ENCODE data around the gene PNMT.
A peak's percentile ranks its signal among the peaks of the same experiment; 100 is the strongest.

Gene PNMT

DNA sequence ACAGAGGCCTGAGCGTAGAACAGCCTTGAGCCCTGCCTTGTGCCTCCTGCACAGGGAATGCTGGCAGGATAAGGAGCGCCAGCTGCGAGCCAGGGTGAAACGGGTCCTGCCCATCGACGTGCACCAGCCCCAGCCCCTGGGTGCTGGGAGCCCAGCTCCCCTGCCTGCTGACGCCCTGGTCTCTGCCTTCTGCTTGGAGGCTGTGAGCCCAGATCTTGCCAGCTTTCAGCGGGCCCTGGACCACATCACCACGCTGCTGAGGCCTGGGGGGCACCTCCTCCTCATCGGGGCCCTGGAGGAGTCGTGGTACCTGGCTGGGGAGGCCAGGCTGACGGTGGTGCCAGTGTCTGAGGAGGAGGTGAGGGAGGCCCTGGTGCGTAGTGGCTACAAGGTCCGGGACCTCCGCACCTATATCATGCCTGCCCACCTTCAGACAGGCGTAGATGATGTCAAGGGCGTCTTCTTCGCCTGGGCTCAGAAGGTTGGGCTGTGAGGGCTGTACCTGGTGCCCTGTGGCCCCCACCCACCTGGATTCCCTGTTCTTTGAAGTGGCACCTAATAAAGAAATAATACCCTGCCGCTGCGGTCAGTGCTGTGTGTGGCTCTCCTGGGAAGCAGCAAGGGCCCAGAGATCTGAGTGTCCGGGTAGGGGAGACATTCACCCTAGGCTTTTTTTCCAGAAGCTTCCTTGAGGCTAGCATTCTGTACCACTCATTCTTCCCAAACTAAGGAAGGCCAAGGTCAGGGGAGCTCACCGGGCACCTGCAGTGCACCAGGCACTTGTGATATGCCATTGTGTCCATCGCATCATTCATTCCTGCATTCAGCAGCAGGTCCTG lies 1.9 kb downstream of the PNMT start:
- DNase-seq (ENCODE audit: low spot score) (no peak), FAIRE-seq (no peak)

DNA sequence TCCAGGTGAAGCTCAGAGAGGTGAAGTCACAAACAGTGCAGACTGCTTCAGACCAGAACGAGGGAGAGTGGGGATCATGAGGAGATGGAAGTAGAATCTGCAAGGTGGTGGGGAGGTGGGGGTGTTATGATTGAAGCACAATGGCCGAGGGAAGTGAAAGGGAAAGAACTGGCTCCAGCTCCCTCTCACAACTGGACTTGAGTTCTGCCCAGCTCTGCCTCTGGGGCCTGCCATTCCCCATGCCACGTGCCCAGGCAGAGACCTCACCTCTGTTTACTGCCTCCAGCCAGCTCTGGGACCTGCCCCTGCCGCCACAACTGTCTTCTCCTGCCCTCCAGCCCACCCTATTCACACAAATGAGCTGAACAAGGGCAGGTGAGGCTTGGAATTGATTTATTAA lies 2.5 kb downstream of the PNMT start:
- FAIRE-seq (no peak), DNase-seq (ENCODE audit: low spot score) (no peak)

DNA sequence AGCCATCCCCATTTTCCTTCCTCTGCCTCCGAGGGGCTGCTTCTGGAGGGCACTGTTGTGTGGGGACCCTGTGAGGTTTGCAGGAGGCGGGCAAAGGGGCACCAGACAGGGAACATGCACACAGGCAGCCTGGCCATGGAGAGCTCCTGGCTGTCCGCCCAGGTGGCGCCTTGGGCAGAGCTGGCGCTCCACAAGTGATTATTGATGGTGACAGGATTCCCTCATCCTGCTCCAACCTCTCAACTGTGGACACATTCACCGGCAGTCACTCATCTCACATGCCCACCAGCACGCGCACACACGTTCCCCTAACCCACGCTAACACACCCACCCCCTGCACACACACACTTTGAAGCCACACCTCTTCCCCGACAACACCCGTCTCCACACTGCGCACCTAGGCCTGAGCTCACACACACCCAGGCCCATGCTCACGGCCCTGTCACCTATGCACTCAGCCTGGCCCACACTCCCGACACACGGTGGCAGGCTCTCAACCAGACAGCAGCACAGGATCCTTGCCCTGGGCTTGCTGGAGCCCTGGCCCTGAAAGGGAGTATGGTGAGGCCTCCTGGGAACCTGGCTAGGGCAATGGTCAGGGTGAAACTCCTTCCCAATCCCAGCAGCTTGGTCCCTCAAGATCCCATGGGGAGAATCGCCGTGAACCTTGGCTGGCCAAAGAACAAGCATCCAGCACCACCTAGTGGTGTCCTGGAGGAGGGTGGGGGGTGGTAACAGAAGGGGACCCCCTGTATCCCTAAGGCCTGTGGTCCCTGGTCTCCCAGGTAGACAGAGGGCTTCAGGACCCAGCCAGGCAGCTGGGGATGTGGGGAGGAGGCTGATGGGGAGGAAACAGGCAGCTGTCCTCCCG lies 3.6 kb downstream of the PNMT start:
- FAIRE-seq (no peak), DNase-seq (ENCODE audit: low spot score) (no peak)

DNA sequence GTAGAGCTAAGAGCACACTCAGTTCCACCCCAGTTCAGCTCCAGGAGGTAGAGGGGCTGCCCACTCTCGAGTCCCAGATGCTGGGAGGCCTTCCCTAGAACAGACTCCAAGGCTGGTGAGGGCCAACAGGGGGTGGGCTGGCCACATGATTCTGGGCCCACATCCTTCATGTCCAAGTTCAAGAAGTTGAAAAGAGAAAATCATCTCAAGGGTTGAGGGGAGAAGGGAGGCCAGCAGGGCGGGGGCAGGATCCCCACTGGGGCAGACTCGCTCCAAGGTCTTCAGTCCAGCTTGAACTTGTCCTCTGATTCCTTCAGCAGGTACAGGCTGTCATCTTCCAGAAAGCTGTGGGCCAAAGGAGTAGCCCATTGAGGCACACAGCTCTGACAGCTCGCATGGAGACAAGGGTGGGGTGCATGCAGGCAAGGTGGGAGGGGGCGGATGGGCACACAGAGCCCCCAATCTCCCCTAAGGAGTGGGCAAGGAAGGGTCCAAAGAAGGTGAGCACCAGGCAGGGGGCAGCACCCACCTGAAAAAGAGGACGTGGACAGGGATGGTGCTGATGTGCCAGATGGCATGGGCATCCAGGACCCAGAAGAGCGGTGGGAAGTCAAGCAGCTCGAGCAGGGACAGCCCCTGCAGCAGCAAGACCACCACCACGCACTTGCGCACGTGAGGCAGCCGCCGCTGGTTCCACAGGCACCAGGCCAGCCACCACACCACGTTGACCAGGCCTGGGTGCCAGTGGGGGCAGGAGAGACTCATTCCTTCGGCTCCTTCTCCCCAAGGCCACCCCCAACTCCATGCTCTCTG lies 4.5 kb downstream of the PNMT start:
- DNase-seq (ENCODE audit: low spot score) (no peak), FAIRE-seq (no peak)

DNA sequence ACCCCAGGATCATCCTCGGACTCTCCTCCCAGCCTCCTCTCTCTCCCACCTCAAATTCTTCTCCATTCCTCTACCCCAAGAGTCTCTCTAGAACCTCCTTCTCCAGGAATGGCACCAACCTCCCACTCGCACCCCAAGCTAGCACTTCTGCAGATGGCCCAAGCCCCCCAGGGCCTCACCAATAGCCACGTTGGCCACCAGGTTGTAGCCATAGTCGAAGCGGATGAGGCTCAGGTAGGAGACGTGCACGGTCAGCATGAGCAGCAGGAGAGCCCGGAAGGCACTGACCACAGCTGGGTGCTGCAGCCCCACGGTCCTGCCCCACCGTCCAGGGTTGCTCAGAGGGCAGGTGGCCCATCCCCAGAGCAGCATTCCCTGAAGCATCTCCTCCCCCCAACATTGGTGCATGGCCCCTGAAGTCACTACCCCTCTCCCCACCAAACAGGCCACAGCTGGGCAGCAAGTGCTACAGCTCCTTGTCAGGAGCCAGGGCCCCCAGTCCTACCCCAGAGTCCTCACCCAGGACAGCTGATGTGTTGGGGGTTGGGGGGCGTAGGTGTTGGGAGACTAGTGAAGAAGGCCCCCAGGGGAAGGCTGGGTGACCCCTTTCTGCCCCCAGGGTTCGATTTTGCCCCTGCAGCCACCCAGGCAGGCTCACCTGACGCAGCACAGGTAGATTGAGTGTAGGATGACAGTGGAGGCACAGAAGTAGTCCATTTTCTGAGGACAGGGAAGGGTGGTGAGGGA lies 5.3 kb downstream of the PNMT start:
- no peak for FAIRE-seq
- DNase-seq (ENCODE audit: low spot score) = no peak

DNA sequence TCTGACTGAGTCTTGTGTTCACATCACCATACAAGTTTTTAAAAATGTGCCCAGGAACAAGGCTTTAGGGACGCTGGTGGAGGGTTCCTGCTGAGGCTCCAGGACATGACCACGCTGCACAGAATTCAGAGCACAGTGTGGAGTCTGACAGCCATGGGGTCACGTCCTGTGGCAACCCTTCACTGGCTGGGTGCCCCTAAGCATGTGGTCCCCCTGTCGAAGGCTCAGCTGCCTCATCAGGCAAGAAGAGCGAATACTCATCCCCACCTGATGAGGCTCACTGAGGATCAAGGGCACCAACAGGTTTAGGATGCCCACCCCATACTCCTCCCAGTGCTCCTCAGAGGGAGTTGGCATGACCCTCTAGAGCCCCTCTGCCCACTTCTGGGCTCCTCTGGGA lies 5.9 kb downstream of the PNMT start:
- FAIRE-seq = no peak
- no peak for DNase-seq (ENCODE audit: low spot score)

DNA sequence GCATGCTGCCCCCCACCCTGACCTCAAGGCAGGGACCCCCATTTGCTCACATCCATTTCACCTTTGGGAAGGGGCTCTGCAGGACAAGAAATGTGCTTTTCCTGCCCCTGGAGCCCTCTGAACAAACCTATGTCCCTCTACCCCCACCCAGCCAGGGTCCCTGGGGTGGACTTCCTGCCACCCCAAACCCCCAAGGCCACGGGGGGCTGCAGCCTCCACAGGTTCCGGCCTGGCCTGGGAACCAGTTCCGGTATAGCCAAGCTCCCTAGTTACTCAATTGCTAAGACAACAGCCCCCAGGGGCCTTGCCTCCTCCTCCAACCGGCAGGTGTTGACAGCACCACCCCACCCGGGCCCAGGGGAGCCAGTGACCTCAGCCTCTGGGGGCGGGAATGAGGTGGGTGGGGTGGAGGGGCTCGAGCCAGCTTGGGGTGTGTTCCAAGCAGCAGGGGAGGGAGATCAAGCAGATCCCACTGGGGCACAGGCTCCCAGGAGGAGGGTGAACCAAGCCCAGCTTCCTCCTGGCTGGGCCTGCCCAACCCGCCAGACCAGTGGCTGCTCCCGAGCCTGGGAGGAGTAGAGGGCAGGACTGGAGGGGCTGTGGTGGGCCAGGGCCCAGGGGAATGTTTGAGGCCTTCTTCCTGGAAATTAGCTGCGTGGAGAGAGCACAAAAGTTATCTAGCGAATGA lies 6.6 kb downstream of the PNMT start:
- FAIRE-seq (no peak), DNase-seq (ENCODE audit: low spot score) (no peak)

DNA sequence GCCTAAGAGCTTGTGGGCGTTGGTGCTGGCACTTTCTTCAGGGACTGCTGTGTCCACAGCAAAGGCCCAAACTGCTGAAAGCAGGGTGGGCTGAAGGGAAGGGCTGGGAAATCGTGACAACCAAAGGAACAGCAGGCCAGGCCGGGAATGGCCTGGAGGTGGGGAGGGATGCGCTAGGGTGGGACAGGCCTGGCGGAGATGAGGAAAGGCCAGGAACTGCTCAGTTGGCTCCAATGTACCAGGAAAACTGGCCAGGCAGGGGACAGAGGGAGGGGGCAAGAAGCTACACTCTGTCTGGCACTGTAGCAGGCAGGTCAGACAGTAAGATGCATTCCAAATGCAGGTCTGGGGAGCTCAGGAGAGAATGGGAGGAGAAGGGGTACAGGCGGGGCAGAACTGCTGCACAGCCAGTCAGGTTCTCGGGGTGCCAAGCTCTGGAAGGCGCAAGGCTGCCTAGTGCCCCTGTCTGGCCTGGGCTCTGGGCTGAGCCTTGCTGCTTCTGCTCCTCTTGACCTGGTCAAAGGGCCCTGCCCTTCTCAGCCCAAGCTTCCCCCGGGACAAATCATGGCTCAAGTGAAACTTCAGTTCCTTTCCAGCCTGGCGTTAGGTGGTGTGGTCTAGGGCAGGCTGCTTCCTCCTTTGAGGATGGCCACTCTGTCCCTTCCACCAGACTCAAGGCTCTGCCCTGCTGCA lies 7.3 kb downstream of the PNMT start:
- FAIRE-seq (no peak), DNase-seq (ENCODE audit: low spot score) (no peak)

DNA sequence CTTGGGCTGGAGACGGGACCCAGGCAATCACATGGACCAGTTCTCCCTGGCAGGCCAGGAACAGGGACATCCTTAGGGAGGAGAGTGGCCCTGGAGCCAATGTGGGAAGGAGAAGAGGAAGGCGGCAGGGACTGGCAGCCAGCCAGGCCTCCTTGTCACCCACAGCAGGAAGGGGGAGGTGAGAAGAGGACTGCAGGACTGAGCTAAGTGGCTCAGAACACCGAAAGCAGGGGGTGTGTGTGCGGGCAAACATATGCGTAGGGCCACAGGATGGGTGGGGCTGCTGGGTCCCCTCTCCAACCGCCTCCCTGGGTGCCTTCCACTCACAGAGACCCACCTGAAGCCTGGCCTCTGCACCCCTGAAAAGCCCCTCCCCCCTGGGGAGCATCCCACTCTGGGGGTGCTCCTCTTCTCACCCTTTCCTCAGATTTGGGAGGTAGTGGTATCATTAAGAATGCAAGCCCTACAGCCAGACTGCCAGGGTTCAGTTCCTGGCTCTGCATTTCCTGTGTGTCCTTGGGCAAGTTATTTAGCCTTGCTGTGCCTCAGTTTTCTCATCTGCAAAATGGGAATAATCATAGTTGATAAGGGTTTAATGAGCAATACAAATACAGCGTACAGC lies 8.1 kb downstream of the PNMT start:
- no peak for FAIRE-seq

DNA sequence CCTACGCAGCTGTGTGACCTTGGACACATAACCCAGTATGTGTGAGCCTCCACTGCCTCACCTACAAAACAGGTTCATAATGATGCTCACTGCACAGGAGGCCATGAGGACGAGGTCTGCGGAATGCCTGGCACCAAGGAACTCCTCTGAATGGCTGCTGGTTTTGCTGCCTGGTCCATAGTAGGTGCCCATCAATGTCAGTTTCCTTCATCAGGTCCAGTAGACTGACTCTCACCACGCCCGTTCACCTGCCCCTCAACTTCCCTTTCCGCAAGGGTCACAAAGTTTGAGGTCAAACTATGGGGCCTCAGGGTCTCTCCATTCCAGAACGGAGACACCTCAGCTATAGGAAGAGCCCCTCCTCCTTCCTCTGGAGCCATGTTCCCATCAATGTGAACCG lies 8.8 kb downstream of the PNMT start:
- DNase-seq (ENCODE audit: low spot score) = no peak
- no peak for FAIRE-seq

More for the DNA sequence above, 8.1 kb downstream of the PNMT start:
- DNase-seq (ENCODE audit: low spot score) = peak; percentile 29

DNA sequence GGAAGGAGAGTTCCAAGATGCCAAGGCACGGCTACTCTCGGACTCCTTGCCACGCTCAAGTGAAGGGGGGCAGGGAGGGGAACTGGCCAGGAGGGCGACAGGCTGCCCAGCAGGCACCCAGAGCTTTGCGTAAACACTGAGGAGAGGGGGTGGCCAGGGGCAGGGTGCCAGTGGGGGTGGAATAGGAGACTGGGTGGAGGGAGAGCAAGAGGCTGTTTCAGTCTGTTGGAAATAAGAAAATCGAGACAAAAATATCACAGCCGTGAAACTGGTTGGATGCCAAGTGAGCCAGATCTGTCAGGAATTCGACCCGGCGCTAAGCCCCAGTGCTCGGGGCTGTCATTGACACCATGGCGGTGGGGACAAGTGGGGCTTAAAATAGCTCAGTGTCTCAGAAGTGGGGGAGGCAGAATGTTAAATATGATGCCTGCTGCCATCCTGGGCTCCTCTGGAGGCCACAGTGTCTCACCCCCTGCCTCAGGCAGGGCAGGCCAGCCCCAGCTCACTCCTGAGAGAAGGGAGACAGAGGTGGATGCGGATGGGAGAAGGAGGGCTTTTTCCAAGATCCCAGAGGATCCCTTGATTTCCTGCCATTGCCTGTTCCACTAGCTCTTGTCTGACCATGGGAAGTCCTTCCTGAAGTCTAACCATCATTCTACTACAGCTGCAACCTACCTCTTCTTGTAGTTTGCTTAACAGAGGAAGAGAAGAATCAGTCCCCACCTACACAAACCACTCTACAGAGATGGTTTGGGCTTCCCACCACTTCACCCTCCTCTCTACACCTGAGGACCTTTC lies 9.5 kb downstream of the PNMT start:
- FAIRE-seq (no peak), DNase-seq (ENCODE audit: low spot score) (no peak)

DNA sequence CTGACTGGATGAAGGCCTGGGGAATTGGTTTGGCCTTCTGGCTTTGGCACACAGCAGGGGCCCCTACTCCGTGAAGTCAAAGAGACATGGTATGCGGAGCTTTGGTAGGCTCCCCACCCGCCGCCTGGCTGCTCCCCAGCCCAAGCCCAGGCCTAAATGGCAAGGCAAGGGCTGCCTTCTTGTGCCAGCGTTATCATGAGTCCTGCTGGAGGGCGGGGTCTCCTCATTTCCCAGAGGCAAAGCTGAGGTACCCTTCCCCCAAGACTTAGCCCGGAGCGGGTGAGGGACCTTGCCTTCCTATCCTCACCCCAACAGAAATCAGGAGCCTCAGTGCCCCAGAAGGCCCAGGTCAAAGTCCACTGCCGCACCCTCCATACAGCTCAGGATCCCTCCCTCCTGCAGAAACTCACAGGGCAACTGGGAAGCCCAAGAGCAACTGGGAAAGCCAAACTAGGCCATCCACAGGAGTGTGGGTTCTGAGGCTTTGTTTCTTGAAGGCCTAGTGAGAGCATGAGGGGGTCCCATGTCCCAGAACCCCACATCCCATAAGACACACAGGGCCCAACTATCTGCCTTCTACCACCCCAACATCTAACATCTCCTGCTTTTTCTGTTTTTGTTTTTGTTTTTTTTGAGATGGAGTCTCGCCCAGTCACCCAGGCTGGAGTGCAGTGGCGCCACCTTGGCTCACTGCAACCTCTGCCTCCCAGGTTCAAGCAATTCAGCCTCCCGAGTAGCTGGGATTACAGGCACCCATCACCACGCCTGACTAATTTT lies 10.3 kb downstream of the PNMT start:
- no peak for DNase-seq (ENCODE audit: low spot score)
- FAIRE-seq = no peak

DNA sequence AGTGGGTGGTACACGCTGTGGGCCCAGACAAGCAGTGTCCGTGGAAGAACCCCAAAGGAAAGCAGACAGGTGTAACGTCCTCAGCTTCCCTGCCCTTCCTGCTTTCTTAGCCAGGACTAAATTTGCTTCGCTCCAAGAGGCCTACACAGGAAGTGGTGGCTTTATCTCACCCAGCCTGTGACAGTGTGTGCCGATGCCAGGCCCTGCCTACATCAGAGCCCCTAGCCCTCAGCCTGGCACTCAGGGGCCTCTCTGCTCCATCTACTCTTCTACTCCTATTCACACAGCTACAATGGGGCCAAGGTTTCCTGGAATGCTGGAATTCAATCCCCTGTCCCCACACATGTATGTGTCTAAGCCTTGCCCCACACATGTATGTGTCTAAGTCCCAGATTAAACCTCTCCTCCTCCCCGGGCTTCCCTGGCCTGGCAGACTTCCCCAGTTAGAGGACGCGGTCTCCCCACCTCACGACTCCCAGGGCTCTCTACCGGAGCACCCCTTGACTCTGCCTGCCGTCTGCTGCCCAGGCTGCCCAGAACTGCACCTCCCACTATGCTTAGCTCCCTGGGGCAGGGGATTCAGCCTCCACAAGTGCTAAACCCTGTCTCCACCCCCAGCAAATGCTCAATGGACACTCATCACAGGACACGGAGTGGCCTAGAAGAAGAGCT lies 11.4 kb downstream of the PNMT start:
- DNase-seq (ENCODE audit: low spot score) (no peak), FAIRE-seq (no peak)

DNA sequence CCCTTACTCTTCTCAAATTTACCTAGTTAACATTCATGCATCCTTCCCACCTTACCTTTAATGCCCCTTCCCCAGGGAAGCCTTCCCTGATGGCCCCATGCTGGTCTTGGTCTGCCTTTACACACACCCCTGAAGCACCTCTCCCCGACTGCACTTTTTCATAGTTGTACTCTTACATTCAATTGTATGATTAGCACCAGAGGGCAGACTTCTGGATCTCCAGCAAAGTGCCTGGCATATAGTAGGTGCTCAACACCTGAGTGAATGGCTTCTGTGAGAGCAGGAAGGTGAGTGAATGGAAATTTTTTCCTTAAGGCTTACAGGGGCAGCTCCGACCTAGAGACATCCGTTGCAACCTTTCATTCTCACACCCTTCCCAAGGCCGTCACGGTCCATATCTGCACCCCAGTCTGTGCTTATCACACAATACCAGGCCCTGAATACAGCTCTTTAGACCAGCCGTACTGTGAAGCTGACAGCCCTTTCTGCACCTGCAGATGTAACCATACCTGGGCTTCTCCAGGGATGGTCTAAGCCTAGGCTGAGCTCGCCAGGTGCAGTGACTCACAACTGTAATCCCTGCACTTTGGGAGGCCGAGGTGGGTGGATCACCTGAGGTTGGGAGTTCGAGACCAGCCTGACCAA lies 15.2 kb downstream of the PNMT start:
- FAIRE-seq = no peak
- DNase-seq (ENCODE audit: low spot score) = no peak

DNA sequence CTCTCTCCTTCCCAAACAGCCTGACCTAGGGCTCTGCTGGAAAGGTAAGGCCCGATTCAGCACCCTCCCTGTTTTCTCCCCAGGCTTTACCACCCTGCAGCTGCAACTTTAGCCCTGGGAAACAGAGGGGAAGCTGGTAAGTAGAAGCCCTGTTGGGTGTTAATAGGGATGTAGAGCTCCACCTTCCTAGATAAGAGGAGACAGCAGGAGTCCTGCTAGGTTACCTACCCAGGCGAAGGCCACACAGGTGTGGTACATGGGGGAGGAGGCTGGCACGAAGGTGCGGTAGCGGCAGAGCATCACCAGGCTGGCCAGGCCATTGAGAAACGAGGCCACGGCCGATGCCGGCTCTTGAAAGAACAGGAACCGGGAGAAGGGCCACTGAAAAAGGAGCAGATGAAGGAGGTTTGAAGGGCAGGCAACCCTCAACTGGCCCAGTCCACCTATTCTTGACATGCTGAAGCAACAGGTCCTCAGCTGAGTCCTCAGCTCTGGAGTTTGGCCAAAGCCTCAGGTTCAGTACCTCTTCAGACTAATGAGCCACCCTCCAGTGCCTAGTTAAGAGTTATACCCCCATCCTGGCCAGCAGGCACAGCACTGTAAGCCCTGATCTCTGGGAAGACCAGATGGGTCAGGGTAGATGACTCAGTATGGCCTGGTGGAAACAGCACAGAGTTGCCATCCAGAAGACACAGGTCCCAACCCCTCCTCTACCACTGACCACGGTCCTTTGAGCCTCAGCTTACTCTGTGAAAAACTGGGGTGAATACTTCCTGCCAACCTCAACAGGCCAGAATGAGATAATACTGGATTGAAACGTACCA lies 16.3 kb downstream of the PNMT start:
- FAIRE-seq (no peak), DNase-seq (ENCODE audit: low spot score) (no peak)

DNA sequence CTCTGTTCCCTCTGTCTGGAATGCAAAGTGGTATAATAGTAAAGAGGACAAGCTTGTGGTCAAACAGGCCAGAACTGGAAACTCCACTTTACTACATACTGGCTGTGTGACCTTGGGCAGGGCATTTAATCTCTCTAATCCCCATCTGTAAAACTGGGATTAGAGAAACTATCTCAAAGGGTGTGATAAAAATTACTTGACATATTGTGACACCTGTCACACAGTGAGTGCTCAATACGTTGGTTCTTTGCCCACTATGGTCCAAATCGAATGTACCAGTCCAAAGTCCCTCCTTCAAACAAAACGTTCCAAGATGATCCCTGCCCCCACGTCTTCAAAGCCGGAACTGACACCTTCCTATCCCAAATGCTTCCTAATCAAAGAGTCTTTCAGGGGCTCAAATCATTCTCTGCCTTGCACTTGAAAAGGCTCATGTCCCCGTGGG lies 18.9 kb downstream of the PNMT start:
- DNase-seq (ENCODE audit: low spot score) (no peak), FAIRE-seq (no peak)
